NCI-H226 (cell line): Measurements from ENCODE around the gene FKBP11.

ENCODE experiments used
- DNase-seq: peaks from one replicate; pipeline ENCODE4 v3.0.0-alpha.2; 2015

Gene FKBP11

GRCh38 chr12:48925304-48926011 is at the start of gene FKBP11:
FKBP11 (minus strand) TSS chr12:48925492; CDS start chr12:48925428, 64 bp downstream.
- peak; percentile 41 for DNase-seq

GRCh38 chr12:48973941-48974673 is 48.8 kb upstream of the FKBP11 start:
- DNase-seq = no peak

- DNase-seq = no peak
Measured at GRCh38 chr12:48973531-48973930, 48.2 kb upstream of the FKBP11 start.

- no peak for DNase-seq
Measured at GRCh38 chr12:48972952-48973483, 47.7 kb upstream of the FKBP11 start.

- DNase-seq = no peak
Measured at GRCh38 chr12:48972213-48972951, 47.1 kb upstream of the FKBP11 start.

GRCh38 chr12:48970702-48971334 is 45.5 kb upstream of the FKBP11 start:
- DNase-seq = no peak

GRCh38 chr12:48969833-48970701 is 44.8 kb upstream of the FKBP11 start:
- no peak for DNase-seq

- no peak for DNase-seq
Measured at GRCh38 chr12:48969160-48969771, 44.0 kb upstream of the FKBP11 start.

GRCh38 chr12:48968467-48968866 is 43.2 kb upstream of the FKBP11 start:
- DNase-seq = no peak

- no peak for DNase-seq
Measured at GRCh38 chr12:48967991-48968390, 42.7 kb upstream of the FKBP11 start.

- no peak for DNase-seq
Measured at GRCh38 chr12:48966177-48966895, 41.0 kb upstream of the FKBP11 start.

GRCh38 chr12:48965298-48965838 is 40.1 kb upstream of the FKBP11 start:
- no peak for DNase-seq

GRCh38 chr12:48961801-48962200 is 36.5 kb upstream of the FKBP11 start:
- DNase-seq = no peak

GRCh38 chr12:48961331-48961730 is 36.0 kb upstream of the FKBP11 start:
- DNase-seq = no peak

GRCh38 chr12:48960834-48961233 is 35.5 kb upstream of the FKBP11 start:
- no peak for DNase-seq

- no peak for DNase-seq
Measured at GRCh38 chr12:48958049-48958388, 32.7 kb upstream of the FKBP11 start.

- DNase-seq = peak; percentile 97
Measured at GRCh38 chr12:48957141-48958048, 32.1 kb upstream of the FKBP11 start, which contains the start of gene ARF3. ARF3 (minus strand) TSS chr12:48957487; CDS start chr12:48941095, 16,392 bp downstream.

- peak; percentile 99 for DNase-seq
Measured at GRCh38 chr12:48956279-48957140, 31.2 kb upstream of the FKBP11 start.
